Measurements from ENCODE around the gene PIK3R3.

PIK3R3 gene

DNA sequence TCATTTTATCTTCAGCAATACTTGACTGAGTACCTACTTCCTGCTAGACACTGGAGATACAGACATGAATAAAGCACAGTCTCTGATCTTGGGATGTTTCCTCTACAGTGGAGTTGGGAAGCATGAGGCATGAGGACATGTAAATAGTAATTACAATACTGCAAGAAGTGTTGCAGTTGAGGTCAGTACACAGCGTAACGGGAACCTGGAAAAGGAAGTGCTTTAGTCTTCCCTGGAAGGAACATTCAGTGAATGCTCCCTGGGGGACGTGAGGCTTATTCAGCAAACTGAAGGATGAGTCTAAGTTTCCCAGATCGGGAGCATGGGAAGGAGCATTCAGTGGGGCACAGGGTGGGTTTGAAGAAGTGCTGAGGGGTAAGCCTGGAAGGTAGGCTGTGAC is 112.4 kb downstream of the PIK3R3 start:
- no peak for DNase-seq

DNA sequence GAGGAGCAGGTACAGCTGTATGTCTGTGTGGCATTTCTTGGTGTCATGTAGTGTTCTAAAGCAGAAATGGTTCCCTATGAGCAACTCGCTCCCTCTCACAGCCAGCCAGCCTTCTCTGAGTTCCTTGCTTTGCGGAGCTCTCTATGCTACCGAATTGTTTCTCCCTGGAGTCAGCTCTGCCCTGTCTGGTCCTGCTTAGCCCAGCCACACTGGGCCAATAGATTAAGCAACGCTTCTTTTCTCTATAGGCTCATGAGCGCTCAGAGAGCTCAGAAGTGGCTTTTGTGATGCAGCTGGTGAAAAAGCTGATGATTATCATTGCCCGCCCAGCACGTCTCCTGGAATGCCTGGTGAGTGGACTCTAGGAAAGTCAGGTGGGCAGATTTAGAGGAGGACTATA is 113.1 kb downstream of the PIK3R3 start:
- no peak for DNase-seq

DNA sequence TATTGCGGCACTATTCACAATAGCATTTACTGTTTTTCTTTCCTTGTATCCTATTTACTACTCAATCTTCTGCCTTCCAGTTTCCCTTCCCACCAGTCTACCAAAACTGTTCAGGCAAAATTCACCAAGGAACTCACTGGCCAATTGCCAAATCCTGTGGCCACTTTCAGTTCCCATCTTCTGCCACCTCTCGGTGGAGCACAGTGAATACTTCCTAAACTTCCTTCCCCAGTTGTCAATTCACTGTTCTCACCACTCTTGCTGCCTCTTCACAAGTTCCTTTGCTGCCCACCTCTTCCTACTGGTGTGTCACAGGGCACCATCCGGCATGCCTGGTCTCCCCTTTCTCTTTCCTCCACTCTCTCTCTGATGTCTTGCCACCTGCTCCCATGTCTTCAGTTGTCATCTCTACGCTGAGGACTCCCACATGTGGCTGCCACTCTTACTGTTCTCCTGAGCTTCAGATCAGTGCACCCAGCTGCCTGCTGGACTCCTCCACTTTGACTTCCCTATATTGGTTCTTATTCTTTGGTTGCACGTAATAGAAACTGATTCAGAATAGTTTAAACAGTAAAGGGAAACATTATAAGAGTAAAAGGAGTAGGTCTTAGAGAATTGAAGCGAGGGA is 114.4 kb downstream of the PIK3R3 start:
- DNase-seq, result peak; percentile 85

DNA sequence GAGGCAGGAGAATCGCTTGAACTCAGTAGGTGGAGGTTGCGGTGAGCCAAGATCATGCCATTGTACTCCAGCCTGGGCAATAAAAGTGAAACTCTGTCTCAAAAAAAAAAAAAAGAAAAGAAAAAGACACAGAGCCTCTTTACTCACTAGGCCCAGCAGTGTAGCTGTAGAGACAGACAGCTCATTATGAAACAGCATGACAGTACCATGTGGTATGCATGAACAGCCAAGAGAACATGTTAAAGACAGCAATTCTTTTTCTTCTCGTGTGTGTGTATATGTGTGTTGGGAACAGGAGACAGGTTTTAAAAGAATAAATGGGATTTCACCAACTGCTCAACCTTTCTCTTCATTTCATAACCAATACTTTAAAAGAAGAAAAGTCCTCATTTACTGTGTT is 118.8 kb downstream of the PIK3R3 start:
- DNase-seq, result no peak

DNA sequence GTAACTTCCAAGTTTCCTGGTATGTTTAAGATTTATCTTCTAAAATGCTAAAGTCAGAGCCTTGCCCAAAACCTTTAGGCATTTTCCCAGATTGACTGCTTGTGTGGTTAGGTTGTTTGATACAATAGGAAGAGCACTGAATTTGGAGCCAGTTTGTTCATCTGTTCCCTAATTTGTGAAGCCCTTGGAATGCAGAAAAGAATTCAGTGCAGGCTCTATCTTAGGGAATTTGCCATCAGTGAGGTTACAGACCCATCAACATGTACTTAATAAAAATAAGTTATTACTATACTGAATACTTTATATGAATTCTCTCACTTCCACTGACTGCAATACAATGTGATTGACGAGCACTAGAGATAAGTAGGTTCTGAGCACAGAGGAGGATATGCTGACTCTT is 120.2 kb downstream of the PIK3R3 start:
- DNase-seq, result no peak

DNA sequence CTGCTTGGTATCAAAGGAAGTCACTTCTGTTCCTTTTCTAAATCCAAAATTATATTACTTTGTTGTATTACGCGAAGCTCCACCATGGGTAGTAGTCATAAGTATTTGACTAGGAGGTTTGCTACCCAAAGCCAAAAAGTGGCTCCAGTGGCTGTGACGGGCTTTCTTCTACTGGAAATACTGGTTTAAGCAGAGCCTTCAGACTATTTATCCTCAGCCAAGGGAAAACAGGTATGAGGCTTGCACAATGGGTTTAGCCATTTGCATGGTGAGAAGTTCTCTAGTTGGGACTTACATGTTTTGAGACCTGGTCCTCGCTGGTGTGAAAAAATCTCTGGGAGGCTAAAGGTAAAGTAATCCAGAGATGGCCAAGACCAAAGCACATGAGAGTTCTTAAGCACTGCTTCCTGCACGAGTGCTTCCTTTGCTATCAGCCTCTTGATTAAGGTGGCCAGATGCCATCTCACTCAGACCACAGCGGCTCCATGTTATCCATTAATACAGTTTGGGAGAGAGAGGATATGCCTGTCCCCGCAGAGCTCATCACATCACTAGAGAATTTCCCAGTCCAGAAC is 121.2 kb downstream of the PIK3R3 start:
- no peak for DNase-seq

DNA sequence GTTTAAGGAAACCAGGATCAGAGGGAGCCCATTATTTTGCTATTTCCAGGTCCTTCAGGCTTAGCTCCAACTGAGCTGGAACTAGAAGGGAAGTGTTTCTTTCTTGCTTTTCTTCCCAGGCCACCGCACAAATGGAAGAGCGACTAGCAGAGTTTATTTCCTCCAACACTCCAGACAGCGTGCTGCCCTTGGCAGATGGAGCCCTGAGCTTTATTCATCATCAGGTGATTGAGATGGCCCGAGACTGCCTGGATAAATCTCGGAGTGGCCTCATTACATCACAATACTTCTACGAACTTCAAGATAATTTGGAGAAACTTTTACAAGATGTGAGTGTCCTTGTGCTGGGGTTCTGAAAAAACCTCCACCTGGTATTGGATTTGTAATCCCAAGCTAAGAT is 121.8 kb downstream of the PIK3R3 start:
- DNase-seq, result no peak

DNA sequence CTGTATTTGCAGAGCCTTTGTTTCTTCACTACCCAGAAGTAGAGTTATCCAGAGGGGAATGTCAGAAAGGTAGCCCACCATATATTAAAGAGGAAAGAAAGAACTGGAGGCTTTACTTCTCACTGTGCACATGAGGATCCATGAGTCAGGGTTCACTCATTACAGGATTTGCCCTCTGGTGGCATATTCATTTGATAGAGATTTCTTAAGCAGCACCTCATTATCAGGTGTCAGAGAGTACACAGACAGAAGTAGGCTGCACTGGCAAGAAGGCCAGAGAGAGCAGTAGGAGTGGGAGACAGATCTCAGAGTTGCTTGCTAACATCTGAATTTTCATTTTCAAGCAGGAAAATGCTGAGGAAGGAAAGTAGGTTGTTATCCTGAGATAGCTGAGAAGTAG is 123.8 kb downstream of the PIK3R3 start:
- no peak for DNase-seq

DNA sequence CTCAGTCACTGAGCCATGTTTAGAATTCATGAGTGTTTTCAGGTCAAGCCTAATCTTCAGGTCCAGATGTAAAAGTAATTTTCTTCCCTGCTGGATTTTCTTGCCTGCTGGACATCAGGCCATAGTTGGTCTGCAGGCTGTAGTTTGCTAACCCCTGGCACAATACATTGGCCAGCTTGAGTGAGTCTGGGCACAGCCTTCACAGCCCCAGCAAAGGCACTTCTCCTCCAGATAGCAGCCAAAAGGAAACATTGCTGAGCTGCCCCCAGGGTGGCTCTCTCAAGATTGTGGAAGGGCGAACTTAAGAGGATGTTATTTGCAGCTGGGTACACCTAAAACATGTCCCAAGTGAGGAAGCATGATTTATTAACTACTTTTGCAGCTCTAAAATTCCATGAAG is 126.8 kb downstream of the PIK3R3 start:
- no peak for DNase-seq

DNA sequence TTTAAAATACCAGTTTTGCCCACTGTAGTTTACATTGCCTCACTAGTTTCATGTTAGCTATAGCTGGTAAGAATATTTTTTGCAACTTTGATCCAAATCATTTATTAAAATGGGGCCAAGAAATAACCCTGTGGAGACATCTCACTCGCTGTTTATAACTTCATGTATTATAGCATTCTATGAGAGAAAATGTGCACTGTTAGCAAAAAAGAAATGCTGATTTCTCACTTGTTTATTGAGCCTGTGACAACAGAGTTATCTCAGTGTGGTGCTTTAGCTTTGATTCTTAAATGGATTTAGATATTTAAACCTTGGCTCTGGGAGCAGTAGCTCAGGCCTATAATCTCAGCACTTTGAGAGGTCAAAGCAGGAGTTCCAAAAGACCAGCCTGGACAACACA is 127.9 kb downstream of the PIK3R3 start:
- no peak for DNase-seq

DNA sequence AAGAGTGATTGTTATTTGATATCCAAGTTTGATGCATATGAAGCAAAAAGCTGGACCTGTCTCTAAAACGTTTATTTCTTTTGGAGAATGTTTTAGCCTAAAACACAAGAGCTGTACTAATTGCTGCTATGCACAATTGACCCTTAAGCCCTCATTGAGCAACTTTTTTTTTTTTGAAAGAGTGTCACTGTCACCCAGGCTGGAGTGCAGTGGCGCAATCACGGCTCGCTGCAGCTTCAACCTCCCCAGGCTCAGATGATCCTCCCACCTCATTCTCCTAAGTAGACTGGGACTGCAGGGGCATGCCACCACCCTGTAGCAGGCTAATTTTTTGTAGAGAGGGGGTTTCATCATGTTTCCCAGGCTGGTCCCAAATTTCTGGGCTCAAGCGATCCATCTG is 129.1 kb downstream of the PIK3R3 start:
- DNase-seq, result peak; percentile 82

DNA sequence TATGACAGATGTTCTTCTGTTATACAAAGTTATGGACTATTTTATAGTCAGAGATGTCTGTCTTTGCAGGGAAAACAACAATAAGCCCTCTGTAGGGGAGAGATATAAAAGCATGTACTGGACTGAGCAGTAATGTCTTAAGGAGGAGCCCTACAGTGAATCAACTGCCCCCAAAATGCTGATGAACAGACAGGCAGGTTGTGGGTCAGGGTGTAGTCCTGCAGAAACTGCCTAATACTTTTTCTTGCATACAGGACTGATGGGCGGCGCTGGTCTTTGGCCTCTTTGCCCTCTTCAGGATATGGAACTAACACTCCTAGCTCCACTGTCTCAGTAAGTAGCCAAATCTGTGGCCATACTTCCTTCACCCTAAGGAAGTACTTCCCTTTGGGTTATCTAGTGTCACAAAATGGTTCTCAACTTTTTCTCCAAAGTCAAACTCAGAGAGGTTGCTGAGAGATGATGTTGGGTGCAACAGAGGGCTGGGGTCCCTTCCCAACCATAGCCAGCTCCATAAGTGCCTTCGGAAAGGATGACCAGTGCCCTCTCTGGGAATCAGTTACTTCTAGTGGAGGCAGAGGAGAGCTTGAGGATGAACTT is 129.8 kb downstream of the PIK3R3 start:
- DNase-seq, result no peak

DNA sequence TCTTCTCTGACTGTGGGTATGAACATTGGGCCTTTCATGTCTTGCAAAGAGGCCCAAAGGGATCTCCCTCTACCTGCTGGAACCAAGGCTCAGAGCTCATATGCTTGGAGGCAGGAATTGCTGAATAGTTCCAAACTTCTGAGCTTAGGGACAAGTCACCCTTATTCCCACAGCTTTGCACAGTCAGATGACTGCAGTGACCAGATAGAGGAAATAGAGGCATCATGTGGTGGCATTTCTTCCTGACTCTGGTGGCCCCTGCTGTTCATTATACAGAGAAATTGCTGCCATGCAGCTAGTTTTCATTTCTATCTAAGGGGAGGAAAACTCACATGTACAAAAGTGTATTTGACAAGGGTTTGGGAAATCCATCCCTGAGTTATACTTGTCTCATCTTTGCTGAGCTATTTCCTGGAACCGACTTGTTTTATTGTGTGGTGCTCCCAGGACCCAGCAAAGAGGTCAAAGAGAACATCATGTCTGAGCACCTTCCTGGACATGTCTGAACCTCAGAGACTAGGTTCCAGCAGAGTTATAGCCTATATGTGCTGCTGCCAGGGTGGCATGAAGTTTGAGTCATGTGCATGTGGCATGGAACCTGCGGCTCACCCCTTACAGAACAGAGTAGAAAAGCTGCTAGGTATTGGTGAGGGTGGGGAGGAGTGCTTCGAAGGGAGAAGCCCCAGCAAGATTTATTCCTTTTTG is 131.2 kb downstream of the PIK3R3 start:
- no peak for DNase-seq

DNA sequence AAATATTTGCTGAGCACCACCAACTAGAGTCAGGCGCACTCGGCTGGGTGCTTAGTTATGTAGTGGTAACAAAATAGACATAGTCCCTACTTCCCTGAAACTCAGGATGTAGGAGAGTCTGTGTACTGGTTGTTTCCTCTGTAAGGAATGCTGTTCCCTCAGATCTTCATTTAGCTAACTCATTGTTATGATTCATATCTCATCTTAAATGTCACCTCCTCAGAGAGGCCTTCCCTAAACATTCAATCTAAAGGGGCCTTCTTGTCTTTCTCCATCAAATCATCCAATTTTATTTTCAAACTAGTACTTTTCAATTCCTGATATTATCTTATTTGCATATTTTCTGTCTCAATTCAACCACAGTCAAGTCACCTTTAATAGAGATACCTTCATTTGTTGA is 132.9 kb downstream of the PIK3R3 start:
- DNase-seq, result no peak

DNA sequence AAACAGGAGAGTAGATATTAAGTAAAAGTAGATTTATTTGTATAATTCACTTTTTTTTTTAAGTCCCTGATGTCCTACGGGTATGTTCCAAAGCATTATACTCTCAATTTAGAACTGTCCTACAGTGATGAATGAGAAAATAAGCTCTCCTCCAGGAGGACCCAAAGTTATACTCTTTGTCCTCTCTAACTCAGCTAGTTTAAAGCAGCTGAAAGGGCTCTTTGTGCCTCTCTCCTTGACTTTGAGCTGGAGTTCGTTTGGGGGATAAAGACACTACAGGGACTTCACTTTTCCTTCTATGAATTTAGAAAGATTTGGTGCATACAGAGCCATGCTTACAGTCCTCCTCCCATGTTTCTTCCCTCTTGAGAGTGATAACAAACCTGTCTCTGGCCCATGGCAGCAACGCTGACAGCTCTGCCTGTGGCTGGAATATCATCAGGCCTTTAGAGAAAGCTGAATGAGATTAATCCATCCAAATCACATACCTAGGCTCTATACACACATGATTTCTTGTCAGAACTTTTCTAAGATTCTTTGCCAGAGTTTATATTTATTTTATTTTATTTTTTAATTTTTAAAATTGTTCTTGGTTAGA is 134.3 kb downstream of the PIK3R3 start:
- DNase-seq, result no peak

DNA sequence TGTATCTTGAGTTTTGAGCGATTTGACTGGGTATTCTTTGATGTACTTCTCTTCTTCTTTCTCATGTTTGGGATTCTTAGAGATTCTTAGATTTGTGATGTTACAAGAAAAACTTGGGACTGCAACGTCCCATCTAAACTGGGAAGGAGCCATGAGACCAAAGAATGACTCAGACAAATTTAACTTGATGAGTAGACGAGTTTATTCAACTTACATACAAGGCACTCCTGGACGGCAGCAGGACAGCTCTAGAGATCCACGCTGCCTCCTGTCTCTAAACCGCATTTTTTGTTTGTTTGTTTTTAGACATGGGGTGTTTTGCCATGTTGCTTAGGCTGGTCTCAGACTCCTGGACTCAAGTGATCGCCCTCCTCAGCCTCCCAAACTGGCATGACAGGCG is 137.1 kb downstream of the PIK3R3 start:
- DNase-seq, result no peak

DNA sequence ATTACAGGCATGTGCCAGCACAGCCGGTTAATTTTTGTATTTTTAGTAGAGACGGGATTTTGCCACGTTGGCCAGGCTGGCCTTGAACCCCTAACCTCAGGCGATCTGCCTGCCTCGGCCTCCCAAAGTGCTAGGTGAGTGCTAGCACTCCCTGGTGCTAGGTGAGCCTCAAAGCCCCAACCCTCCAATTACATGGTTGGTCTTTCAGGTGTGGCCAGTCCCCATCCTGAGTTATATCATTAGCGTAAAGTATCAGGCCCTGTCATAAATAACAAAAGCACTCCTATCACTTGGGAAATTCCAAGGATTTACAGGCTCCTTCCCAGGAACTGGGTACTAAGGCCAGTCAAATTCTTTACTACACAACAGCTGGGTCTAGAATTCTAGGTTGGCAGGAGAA is 138.0 kb downstream of the PIK3R3 start:
- no peak for DNase-seq
